Fibroblast of lung (primary cell): ENCODE results near the gene IL1B. TPM values are rescaled to one million over a fixed set of nuclear protein-coding genes. Genes with fewer than 3 reads are reported as not detected.

Experiments used
- DNase-seq, 2 donors: peaks; one replicate each; pipeline versions ENCODE4 v3.0.0 to v3.0.0-alpha.2; 2010; ENCODE audit warnings: low read depth in 2 of 2
- H2AFZ ChIP-seq: 2 replicates; pipeline ENCODE4 v1.5.1; 2012; ENCODE audit warnings: low read length, control low read depth, inconsistent platforms
- H3K27ac ChIP-seq: 2 replicates; pipeline ENCODE4 v1.5.1; 2011; ENCODE audit warnings: low read length, control low read depth; ENCODE audit not compliant: insufficient read depth
- H3K27me3 ChIP-seq: 2 replicates; pipeline ENCODE4 v1.5.1; 2011; ENCODE audit warnings: mild to moderate bottlenecking, low read length; ENCODE audit not compliant: control insufficient read depth, insufficient read depth
- H3K36me3 ChIP-seq: 2 replicates; pipeline ENCODE4 v1.5.1; 2011; ENCODE audit warnings: low read length; ENCODE audit not compliant: control insufficient read depth, insufficient read depth
- H3K4me1 ChIP-seq: 2 replicates; pipeline ENCODE4 v1.5.1; 2011; ENCODE audit warnings: low read length; ENCODE audit not compliant: control insufficient read depth, insufficient read depth; ENCODE audit errors: extremely low read depth
- H3K4me2 ChIP-seq: 2 replicates; pipeline ENCODE4 v1.5.1; 2011; ENCODE audit warnings: low read length, control low read depth; ENCODE audit not compliant: insufficient read depth; ENCODE audit errors: extremely low read depth
- H3K4me3 ChIP-seq, 4 experiments: fragments of 200-600 bp in 1 of 4; sonication (generic) in 1 of 4; replicated peaks in 1 of 4; 2 replicates each; pipeline ENCODE4 v1.5.1; 2011 to 2016; ENCODE audit warnings: low read length in 4 of 4, low read depth in 3 of 4, mild to moderate bottlenecking in 3 of 4, control low read depth in 2 of 4, inconsistent platforms in 1 of 4, mixed read lengths in 1 of 4; ENCODE audit not compliant: insufficient read depth in 1 of 4; ENCODE audit errors: control extremely low read depth in 1 of 4
- H3K79me2 ChIP-seq: 2 replicates; pipeline ENCODE4 v1.5.1; 2012; ENCODE audit warnings: mild to moderate bottlenecking, low read length, inconsistent platforms; ENCODE audit not compliant: control insufficient read depth, insufficient read depth
- H3K9ac ChIP-seq: 2 replicates; pipeline ENCODE4 v1.5.1; 2011; ENCODE audit warnings: mild to moderate bottlenecking, low read length, control low read depth; ENCODE audit not compliant: insufficient read depth
- H3K9me3 ChIP-seq: 2 replicates; pipeline ENCODE4 v1.5.1; 2012; ENCODE audit warnings: low read depth, low read length; ENCODE audit not compliant: control insufficient read depth, insufficient read depth
- H4K20me1 ChIP-seq: 2 replicates; pipeline ENCODE4 v1.5.1; 2011; ENCODE audit warnings: low read length; ENCODE audit not compliant: control insufficient read depth, insufficient read depth; ENCODE audit errors: extremely low read depth
- CTCF ChIP-seq, 2 donors: IDR thresholded peaks in 1 of 2; conservative IDR thresholded peaks in 1 of 2; 1 replicate in 1 of 2; 2 replicates in 1 of 2; pipeline ENCODE4 v1.5.1; 2011 to 2012; ENCODE audit warnings: low read length in 2 of 2, control low read depth in 1 of 2, inconsistent platforms in 1 of 2, low read depth in 1 of 2, mild to moderate bottlenecking in 1 of 2
- EZH2 ChIP-seq: IDR thresholded peaks from 2 replicates; pipeline ENCODE4 v1.5.1; 2012; ENCODE audit warnings: low read length, control low read depth, mild to moderate bottlenecking; ENCODE audit errors: missing control alignments
- polyA plus RNA-seq, 2 donors: library from polyadenylated mRNA; depleted of rRNA in 1 of 2; stranded (reverse) in 1 of 2; unstranded in 1 of 2; fragments of >200 nt; gene quantifications; 2 replicates each; pipeline ENCODE4 v1.2.1, GENCODE V29; 2011 to 2012; ENCODE audit warnings: missing spikeins in 1 of 2
- total RNA-seq: library from RNA; depleted of rRNA; stranded (reverse); fragments of >200 nt; gene quantifications from 2 replicates; pipeline ENCODE4 v1.2.1, GENCODE V29; 2014

The IL1B gene
- total and polyA plus RNA-seq, 2 donors (not counting 1 experiment from before 2014, with no cell fraction given): 0.23 TPM; not detected in 1

- Histone ChIP-seq H3K36me3 (no peaks in the 10 kb centered on the region), H3K9me3 (no peaks in the 10 kb centered on the region), H3K4me3 (no peak overlapping the region), H3K9ac (no peak overlapping the region), H3K27me3 (no peaks in the 10 kb centered on the region), H3K27ac (no peak overlapping the region), H4K20me1 (no peaks in the 10 kb centered on the region), H3K4me1 (no peaks in the 10 kb centered on the region), H3K79me2 (no peaks in the 10 kb centered on the region), H2AFZ (no peak overlapping the region), H3K4me2 (no peak overlapping the region)
- DNase-seq: no peak
- TF ChIP-seq EZH2 (no peak), CTCF (conservative IDR thresholded peaks at IDR 0.05 in 1 of 2, IDR thresholded peaks at IDR 0.05 in 1 of 2; ENCODE audit: low read depth in 1 of 2, low read length in 2 of 2) (no peak)
Observed at GRCh38 chr2:112783187-112783714, 53.3 kb downstream of the IL1B start.

GRCh38 chr2:112782234-112782799 lies 54.3 kb downstream of the IL1B start:
- Histone ChIP-seq H3K79me2 (no peaks in the 10 kb centered on the region), H3K36me3 (no peaks in the 10 kb centered on the region), H3K27me3 (no peaks in the 10 kb centered on the region), H3K27ac (no peak overlapping the region), H3K9me3 (no peaks in the 10 kb centered on the region), H3K4me3 (no peak overlapping the region), H2AFZ (no peak overlapping the region), H3K4me2 (no peak overlapping the region), H3K4me1 (no peaks in the 10 kb centered on the region), H4K20me1 (no peaks in the 10 kb centered on the region), H3K9ac (no peak overlapping the region)
- TF ChIP-seq EZH2 (no peak), CTCF (conservative IDR thresholded peaks at IDR 0.05 in 1 of 2, IDR thresholded peaks at IDR 0.05 in 1 of 2; ENCODE audit: low read depth in 1 of 2, low read length in 2 of 2) (no peak)
- no peak for DNase-seq

Other genes with a start within 250 kb of the IL1B start
- 36.7 and 61.3 TPM in 2 replicates for gene SLC20A1, start 190.8 kb downstream of the IL1B start, total RNA-seq
- gene SLC20A1, start 190.8 kb downstream of the IL1B start, polyA plus RNA-seq: 77.3 and 154 TPM in 2 replicates
- gene NT5DC4, start 115.8 kb downstream of the IL1B start, total RNA-seq: not detected in 2 replicates
- not detected in 2 replicates for gene NT5DC4, start 115.8 kb downstream of the IL1B start, polyA plus RNA-seq
- gene CKAP2L, start 72.2 kb downstream of the IL1B start, total RNA-seq: 0.26 and 3.0 TPM in 2 replicates
- gene CKAP2L, start 72.2 kb downstream of the IL1B start, polyA plus RNA-seq: 4.4 and 14.5 TPM in 2 replicates
- 0.17 and 0.26 TPM in 2 replicates for gene IL1A, start 52.3 kb downstream of the IL1B start, total RNA-seq
- 0.07 and 0.09 TPM in 2 replicates for gene IL1A, start 52.3 kb downstream of the IL1B start, polyA plus RNA-seq
- not detected in 2 replicates for gene IL37, start 74.4 kb upstream of the IL1B start, total RNA-seq
- not detected in 2 replicates for gene IL37, start 74.4 kb upstream of the IL1B start, polyA plus RNA-seq
- gene IL36G, start 141.2 kb upstream of the IL1B start, total RNA-seq: not detected in 2 replicates
- not detected in 2 replicates for gene IL36G, start 141.2 kb upstream of the IL1B start, polyA plus RNA-seq
- not detected in 2 replicates for gene IL36A, start 168.7 kb upstream of the IL1B start, total RNA-seq
- not detected in 2 replicates for gene IL36A, start 168.7 kb upstream of the IL1B start, polyA plus RNA-seq
- not detected in 2 replicates for gene IL36B, start 216.1 kb upstream of the IL1B start, total RNA-seq
- gene IL36B, start 216.1 kb upstream of the IL1B start, polyA plus RNA-seq: not detected in 2 replicates
- gene IL36RN, start 222.4 kb upstream of the IL1B start, total RNA-seq: not detected in 2 replicates
- gene IL36RN, start 222.4 kb upstream of the IL1B start, polyA plus RNA-seq: not detected in 2 replicates
- gene IL1F10, start 231.2 kb upstream of the IL1B start, total RNA-seq: not detected in 2 replicates
- gene IL1F10, start 231.2 kb upstream of the IL1B start, polyA plus RNA-seq: not detected in 2 replicates